ENCODE measurements around the gene DOCK2.

The DOCK2 gene

DNA sequence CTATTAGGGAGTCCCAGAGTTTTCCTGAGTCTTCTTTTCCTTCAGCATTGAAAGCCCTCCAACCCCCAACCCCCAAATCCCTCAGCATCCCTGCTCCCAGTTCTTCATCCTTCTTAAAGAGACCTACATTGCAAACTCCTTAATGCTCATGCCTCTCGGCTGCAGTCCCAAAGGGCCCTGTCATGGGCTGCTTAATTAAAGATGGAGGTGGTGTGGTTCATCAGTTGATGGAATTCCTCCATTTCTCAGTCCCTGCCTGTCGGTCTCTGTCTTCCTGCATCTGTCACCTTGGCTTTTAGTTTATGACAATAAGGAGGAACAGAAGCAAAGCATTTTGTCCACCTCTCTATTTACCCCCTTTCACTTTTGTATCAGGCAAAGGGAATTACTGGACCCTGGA lies 470.6 kb downstream of the DOCK2 start:
- H3K27ac ChIP-seq, result no peak overlapping the region
- no peak for TF ChIP-seq CTCF (conservative IDR thresholded peaks at IDR 0.05)

DNA sequence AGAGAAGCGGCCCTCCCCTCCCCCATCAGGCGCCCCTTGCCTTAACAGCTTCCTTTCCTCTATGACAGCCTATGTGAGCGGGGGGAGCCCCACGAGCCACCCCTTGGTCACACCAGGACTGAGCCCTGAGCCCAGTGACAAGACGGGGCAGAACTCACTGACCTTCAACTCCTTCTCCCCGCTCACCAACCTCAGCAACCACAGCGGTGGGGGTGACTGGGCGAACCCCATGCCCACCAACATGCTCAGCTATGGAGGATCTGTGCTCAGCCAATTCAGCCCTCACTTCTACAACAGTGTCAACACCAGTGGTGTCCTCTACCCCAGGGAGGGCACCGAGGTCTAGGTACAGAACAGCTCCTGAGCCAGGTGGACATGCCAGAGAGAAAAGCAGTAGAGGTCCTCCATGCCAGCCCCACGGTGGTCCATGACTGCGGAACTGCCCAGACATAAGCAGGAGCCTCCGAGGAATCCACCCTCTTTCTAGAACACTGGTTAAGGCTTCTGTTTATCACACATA lies 471.3 kb downstream of the DOCK2 start:
- TF ChIP-seq CTCF (conservative IDR thresholded peaks at IDR 0.05), result no peak
- H3K27ac ChIP-seq, result no peak overlapping the region

DNA sequence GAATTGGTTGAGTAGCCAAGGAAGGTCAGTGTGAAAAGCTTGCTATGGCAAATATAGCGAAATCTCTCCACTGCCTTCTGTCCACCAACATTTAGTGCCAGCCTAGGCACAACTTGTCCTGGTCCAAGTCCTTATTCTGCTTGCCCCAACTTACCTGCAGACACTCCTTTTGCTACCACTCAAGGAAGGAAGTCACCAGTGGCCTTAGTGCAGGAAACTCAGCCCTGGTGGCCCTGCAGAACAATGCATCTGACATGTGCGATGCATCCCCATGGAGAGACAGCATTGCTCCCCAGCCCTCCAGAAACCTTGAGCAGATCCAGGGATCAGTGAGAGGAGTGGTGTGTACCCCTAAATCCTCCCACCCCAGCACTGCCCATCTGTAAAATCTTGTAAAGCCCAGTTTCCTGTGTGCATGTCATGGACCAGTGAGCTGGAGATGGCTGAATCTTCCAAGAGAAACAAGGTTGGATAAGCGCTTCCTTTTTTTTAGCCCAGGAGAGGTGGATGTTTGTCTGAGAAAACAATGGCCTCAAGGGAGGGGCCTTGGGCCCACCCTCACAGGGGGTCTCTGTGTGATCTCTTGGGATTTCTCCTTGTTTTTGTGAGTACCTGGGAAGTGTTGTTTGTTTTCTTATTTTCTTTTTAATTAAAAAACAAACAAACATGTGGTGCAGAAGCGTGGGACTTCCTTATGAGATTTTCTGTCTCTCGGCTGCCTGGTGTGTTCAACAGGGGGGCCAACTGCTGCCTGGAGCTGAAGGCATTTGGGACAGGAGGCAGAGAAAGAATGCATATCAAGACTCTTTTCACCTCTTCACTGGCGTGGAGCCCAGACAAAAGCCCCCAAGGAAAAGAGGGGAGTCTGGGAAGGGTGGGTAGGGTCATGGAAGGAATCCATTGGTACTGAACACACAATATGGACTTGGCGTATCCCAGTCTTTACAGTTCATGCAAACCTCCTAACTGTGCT lies 472.3 kb downstream of the DOCK2 start:
- no peak overlapping the region for H3K27ac ChIP-seq
- no peak for TF ChIP-seq CTCF (conservative IDR thresholded peaks at IDR 0.05)

DNA sequence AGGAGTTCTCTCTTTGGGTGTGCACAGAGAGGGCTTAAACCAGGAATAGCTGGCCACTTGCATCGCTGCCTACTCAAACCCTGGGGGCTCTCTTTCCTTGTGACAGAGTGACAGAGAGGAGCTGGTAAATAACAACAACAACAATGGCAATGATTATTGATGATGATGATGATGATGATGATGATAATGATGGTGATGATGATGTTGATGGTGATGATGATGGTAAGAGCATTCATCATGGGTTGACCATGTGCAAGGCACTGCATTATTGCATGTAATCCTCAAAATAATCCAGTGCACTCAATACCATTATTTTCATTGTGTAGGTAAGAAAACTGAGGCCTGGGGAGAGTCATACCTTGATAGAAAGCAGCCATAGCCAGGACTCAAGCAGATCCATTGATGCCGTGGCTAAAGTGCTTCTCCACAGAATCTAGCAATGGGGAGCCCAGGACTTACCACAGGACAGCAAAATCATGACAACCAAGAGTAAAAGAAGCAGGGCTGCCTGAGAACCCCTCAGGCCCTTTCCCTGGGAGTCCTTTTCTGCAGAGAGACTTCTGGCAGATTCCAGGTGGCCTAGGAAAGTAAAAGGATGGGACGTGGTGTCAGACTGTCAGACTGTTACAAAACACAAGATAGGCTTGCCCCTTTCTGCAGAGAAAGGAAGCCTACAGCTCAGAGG lies 473.5 kb downstream of the DOCK2 start:
- no peak overlapping the region for H3K27ac ChIP-seq
- no peak for TF ChIP-seq CTCF (conservative IDR thresholded peaks at IDR 0.05)

- no peak for TF ChIP-seq CTCF (conservative IDR thresholded peaks at IDR 0.05)
- H3K27ac ChIP-seq, result no peak overlapping the region
These were observed 474.2 kb downstream of the DOCK2 start for GRCh38 chr5:170111088-170111785.

- no peak overlapping the region for H3K27ac ChIP-seq
- TF ChIP-seq CTCF (conservative IDR thresholded peaks at IDR 0.05), result no peak
These were observed 475.9 kb downstream of the DOCK2 start for GRCh38 chr5:170112876-170113521.
